HEK293 (cell line): ENCODE results near the gene GANAB.
"Not testable (repeated sequence)": the region's sequence is repeated elsewhere in the genome, so short reads cannot be mapped to it uniquely, and the experiment has no call there.

Source experiments
- CTCF ChIP-seq: fragments of 450-650 bp; formaldehyde crosslinking; IDR thresholded peaks from 2 replicates; pipeline ENCODE4 v1.5.1; 2016; ENCODE audit warnings: missing biosample characterization, missing genetic modification characterization
- ZNF704 ChIP-seq: fragments of 450-650 bp; formaldehyde crosslinking; IDR thresholded peaks from 2 replicates; pipeline ENCODE4 v1.5.1; 2016; ENCODE audit warnings: missing biosample characterization, missing genetic modification characterization

- TF ChIP-seq ZNF704; CTCF (tag by site-specific recombination): not testable (repeated sequence)
Measured at GRCh38 chr11:62585356-62585755, 61.1 kb downstream of the GANAB start.
